Nephron progenitor cell (in vitro differentiated cells): ENCODE measurements around the gene SYT11.
A peak's percentile ranks its signal among the peaks of the same experiment; 100 is the strongest.

Experiments
- DNase-seq: peaks from one replicate; pipeline ENCODE4 v3.0.0; 2021
- H3K27ac Mint-ChIP-seq: 2 replicates; pipeline ENCODE4 v1.8.0; 2021; ENCODE audit warnings: mild to moderate bottlenecking, moderate library complexity, mixed read lengths
- H3K27me3 Mint-ChIP-seq: 2 replicates; pipeline ENCODE4 v1.8.0; 2021; ENCODE audit warnings: mild to moderate bottlenecking, low read depth, mixed read lengths; ENCODE audit not compliant: poor library complexity
- H3K36me3 Mint-ChIP-seq: 2 replicates; pipeline ENCODE4 v1.8.0; 2021; ENCODE audit warnings: low read depth, mixed read lengths
- H3K4me1 Mint-ChIP-seq: 2 replicates; pipeline ENCODE4 v1.8.0; 2021; ENCODE audit warnings: mixed read lengths
- H3K4me3 Mint-ChIP-seq: 2 replicates; pipeline ENCODE4 v1.8.0; 2021; ENCODE audit warnings: mild to moderate bottlenecking, moderate library complexity, mixed read lengths
- H3K9me3 Mint-ChIP-seq: 2 replicates; pipeline ENCODE4 v1.8.0; 2021; ENCODE audit warnings: mild to moderate bottlenecking, moderate library complexity, mixed read lengths
- CTCF ChIP-seq: fragments of 200-600 bp; sonication (generic); IDR thresholded peaks from 2 replicates; pipeline ENCODE4 v1.5.0; 2021; ENCODE audit warnings: antibody characterized with exemption

Gene SYT11

GRCh38 chr1:155911156-155912055, 52.0 kb downstream of the SYT11 start, which contains the start of gene RIT1:
TSS of gene RIT1 (minus strand) at chr1:155911349. CDS start at chr1:155910761, 588 bp downstream.
- no peaks in the 10 kb centered on the region for H3K9me3 Mint-ChIP-seq

DNA sequence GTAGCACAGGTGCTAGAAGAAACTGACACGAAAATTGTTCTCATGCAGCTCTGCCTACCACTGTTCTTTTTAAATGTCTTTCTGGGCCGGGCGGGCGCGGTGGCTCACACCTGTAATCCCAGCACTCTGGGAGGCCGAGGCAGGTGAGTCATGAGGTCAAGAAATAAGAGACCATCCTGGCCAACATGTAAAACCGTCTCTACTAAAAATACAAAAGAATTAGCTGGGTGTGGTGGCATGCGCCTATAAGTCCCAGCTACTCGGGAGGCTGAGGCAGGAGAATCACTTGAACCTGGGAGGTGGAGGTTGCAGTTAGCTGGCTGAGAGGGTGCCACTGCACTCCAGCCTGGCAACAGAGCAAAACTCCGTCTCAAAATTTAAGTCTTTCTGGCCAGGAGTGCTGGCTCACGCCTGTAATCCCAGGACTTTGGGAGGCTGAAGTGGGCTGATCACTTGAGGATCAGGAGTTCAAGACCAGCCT, 52.7 kb downstream of the SYT11 start:
- peak overlapping the region; percentile 95 for H3K27ac Mint-ChIP-seq
- H3K4me3 Mint-ChIP-seq = peak overlapping the region; percentile 96
- H3K36me3 Mint-ChIP-seq = peaks cover 57% of the 10 kb centered on the region
- TF ChIP-seq CTCF = no peak
- DNase-seq = no peak
- H3K9me3 Mint-ChIP-seq = no peaks in the 10 kb centered on the region
- peaks cover 20% of the 10 kb centered on the region for H3K4me1 Mint-ChIP-seq
- no peaks in the 10 kb centered on the region for H3K27me3 Mint-ChIP-seq

More at GRCh38 chr1:155911156-155912055, 52.0 kb downstream of the SYT11 start, which contains the start of gene RIT1:
- Mint-ChIP-seq H3K27ac (peak within 1 kb of the TSS; percentile 95), H3K4me1 (peaks cover 20% of the 10 kb centered on the region), H3K4me3 (peak within 1 kb of the TSS; percentile 96), H3K27me3 (no peaks in the 10 kb centered on the region), H3K36me3 (peaks cover 50% of the 10 kb centered on the region)
- no peak for TF ChIP-seq CTCF
- peak; percentile 89 for DNase-seq

GRCh38 chr1:155913969-155914757, 54.8 kb downstream of the SYT11 start:
- no peak overlapping the region for H3K4me3 Mint-ChIP-seq
- peaks cover 20% of the 10 kb centered on the region for H3K4me1 Mint-ChIP-seq
- no peaks in the 10 kb centered on the region for H3K27me3 Mint-ChIP-seq
- H3K36me3 Mint-ChIP-seq = peaks cover 57% of the 10 kb centered on the region
- H3K9me3 Mint-ChIP-seq = no peaks in the 10 kb centered on the region
- no peak for TF ChIP-seq CTCF
- no peak for DNase-seq
- H3K27ac Mint-ChIP-seq = no peak overlapping the region

DNA sequence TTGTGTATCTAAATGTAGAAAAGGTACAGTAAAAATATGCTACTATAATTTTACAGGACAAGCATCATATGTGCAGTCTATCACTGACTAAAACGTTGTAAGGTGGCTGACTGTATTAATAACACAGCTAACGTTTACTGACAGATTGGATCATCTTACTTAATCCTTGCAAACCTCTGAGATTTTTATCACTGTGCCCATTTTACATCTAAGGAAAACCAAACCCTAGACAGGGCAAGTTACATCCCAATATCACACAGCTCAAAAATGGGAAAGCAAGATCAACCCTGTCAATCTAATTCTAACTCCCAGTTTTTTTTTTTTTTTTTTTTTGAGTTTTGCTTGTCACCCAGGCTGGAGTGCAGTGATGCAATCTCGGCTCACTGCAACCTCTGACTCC, 59.3 kb downstream of the SYT11 start:
- no peaks in the 10 kb centered on the region for H3K9me3 Mint-ChIP-seq
- H3K27me3 Mint-ChIP-seq = no peaks in the 10 kb centered on the region
- no peak overlapping the region for H3K27ac Mint-ChIP-seq
- peaks cover 75% of the 10 kb centered on the region for H3K36me3 Mint-ChIP-seq
- no peak overlapping the region for H3K4me3 Mint-ChIP-seq
- no peak for DNase-seq
- H3K4me1 Mint-ChIP-seq = no peaks in the 10 kb centered on the region
- no peak for TF ChIP-seq CTCF

DNA sequence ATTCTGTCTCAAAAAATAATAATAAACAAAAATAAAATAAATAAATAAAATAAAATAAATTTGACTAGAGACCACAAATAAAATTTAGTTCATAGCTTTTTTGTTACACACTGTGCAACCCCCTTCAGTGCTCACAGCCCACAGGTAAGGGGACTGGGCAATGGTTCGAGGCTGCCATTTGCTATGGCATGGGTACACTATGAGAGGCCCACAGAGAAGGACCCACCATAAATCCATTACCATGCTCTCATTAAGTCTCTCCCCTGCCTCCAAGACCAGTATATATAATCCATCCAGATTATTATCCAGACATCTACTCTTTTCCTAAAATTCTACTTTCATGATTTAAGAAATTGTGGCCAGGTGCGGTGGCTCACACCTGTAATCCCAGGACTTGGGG, 60.4 kb downstream of the SYT11 start:
- Mint-ChIP-seq H3K27me3 (no peaks in the 10 kb centered on the region), H3K4me3 (no peak overlapping the region), H3K4me1 (no peaks in the 10 kb centered on the region), H3K27ac (no peak overlapping the region), H3K36me3 (peaks cover 71% of the 10 kb centered on the region), H3K9me3 (no peaks in the 10 kb centered on the region)
- no peak for DNase-seq
- TF ChIP-seq CTCF = no peak
